CD4-positive, alpha-beta T cell treated with Interleukin-6 for 4 hours (primary cell): ENCODE data around the gene ACAP2.

Source experiments
- DNase-seq: peaks from one replicate; pipeline ENCODE4 v3.0.0-alpha.2; 2020; ENCODE audit warnings: mixed read lengths

ACAP2 gene

DNA sequence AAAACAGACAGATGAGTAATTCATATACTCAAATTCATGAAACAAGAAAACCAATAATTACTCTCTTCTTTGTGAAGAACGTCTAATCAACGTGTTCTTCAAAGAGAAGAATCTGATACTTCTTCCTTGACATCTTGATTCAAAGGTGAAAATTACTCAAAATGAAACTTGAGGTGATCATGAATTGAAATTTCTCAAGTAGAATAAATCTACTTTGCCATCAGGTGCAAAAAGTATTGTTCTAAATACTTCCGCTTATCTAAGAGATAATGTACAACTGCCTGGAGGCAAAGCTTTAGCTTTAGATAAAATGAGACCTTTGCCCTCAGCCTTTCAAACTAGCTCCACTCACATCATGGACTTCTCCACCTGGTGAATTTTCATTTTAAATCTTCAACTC, 158.0 kb downstream of the ACAP2 start:
- no peak for DNase-seq

DNA sequence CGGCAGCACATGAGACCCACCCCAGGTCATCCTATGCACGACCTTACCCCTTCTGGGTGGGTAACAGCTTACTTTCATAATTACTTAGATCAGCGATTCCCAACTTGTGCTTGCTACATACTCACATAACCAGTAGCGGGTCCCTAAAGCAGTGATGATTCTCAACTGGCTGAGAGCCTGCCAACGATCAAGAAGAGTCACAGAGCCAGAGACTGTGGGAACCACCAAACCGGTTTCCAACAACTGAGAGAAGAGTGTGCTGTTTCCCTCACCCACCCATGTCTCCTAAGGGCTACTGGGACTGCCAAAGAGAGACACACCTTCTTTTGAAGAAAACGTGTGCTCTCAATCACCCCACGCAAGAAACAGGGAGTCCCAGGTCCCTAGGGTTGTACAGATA, 159.9 kb downstream of the ACAP2 start:
- no peak for DNase-seq

DNA sequence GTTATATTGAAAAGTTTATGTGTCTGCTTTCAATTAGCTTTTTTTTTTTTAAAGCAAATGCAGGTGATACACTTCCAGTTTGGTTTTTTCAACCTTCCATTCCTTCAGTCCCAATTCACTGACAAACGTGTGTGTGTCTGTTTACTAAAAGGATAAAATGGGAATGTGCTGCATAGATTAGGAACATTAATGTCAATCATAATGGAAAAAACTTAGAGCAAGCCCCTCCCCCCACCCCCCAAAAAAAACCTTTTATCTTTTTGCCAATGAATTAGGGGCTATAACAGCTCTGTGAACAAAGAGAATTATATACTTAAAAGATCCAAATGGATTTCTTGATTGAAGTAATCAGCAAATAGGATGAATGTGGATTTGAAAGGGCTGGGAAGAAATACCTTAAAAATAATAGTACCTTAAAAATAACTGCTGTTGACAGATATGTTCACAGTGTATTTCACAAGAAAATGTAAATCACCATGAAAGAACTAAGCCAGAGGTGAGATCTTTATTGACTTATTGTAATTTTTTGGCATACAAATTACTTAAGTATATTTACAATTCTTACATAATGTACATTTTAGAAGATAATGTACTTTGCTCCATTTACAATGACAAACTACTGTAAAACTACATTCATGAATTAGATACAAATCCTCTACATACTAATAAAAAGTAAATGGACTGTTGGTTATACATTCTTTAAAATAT, 168.4 kb downstream of the ACAP2 start:
- no peak for DNase-seq

DNA sequence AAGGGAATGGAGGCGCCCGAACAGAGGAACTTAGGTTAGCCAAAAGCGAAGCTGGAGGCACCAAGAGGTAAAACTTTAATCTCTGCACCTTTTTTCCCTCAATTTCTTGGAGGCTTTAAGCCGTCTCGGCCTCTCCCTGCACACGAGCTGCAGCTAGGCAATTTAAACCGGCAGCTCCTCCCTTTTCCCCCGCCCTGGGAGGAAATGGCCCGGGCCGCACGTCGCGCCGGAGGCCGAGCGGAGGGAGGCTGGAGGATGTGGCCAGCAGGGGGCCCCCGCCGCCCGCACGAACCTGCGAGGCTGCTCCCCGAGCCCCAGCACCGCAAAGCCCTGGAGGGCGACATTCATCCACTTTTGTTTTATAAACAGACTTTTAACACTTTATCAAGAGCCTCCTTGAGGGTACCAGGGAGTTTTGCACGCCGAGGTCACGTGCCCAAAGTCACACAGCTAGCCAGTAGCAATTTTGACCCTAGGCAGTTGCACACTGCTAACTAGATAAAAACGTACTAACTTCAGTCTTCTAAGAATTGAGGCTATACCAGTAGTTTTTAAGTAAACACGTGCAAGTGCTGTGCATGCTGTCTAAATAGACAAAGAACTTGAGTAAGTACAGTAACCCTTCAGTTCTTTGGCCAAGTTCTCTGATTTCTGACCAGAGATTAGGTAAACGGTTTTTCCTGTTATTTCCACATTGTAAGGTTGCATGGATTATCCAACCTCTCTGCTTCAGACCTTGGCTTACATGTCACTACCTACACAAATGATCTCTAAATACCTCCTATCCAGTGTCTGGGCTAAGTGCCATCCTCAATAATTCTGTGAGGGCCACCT, 171.2 kb downstream of the ACAP2 start:
- DNase-seq = peak; percentile 92

GRCh38 chr3:195270817-195271409, 171.9 kb downstream of the ACAP2 start, which contains the start of gene XXYLT1:
Gene XXYLT1, minus strand, starts transcription at chr3:195271159. Its CDS starts 101 bp downstream, at chr3:195271058.
- DNase-seq = peak; percentile 94

GRCh38 chr3:195270079-195270816, 172.6 kb downstream of the ACAP2 start:
- peak; percentile 56 for DNase-seq

- no peak for DNase-seq
These were observed 173.3 kb downstream of the ACAP2 start for GRCh38 chr3:195269375-195270078.

DNA sequence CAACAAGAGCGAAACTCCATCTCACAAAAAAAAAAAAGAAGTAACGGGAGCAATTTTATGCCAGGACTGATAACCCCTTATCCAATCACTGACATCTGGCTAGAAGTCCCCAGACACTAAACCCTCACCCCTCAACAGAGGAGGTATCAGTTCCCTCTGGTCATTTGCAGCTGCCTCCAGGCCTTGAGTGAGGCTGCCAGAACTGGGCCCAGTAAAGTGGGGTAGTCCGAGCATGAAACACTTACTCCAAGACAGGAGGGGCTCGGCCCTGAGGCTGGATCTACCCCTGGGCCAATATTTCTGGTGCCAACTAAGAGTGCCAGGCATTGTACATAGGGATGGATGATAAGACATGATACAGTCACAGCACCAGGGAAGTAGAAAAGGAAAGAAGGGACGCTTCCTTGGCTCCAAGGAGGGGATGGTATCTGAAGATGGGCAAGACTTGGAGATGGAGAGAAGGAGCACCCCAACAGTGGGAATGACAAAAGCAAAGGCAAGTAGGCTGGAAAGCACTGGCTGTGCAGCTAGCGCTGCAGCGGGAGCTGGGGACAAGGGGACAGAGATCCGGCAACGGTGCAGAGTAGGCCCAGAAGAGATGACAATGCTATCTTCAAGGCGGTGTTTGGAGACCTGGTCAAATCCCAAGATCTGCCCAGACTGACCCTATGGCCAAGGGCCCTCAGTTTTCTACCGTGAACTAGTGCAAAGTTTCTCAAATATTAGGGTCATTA, 174.1 kb downstream of the ACAP2 start:
- no peak for DNase-seq

DNA sequence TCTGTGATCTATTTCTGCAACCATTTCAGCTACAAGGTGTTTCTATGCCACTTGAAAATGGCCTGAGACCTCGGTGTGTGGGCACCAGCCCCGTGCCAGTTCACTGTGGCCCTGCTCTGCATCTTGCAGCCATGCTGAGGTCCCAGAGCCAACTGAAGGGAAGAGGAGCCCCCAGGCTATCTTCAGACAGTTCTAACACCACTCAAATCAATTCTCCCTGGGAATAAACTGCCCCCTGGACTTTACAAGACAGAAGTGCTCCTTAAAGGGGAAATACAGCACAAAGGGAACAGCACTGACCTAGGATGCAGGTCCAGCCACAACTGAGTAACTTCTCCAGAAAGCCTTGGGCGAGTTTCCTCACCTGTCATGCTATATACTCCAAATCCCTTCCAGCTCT, 175.7 kb downstream of the ACAP2 start:
- DNase-seq = no peak

GRCh38 chr3:195266428-195266827, 176.4 kb downstream of the ACAP2 start:
- DNase-seq = no peak

GRCh38 chr3:195265363-195265976, 177.3 kb downstream of the ACAP2 start:
- no peak for DNase-seq

GRCh38 chr3:195263925-195264600, 178.8 kb downstream of the ACAP2 start:
- DNase-seq = no peak

DNA sequence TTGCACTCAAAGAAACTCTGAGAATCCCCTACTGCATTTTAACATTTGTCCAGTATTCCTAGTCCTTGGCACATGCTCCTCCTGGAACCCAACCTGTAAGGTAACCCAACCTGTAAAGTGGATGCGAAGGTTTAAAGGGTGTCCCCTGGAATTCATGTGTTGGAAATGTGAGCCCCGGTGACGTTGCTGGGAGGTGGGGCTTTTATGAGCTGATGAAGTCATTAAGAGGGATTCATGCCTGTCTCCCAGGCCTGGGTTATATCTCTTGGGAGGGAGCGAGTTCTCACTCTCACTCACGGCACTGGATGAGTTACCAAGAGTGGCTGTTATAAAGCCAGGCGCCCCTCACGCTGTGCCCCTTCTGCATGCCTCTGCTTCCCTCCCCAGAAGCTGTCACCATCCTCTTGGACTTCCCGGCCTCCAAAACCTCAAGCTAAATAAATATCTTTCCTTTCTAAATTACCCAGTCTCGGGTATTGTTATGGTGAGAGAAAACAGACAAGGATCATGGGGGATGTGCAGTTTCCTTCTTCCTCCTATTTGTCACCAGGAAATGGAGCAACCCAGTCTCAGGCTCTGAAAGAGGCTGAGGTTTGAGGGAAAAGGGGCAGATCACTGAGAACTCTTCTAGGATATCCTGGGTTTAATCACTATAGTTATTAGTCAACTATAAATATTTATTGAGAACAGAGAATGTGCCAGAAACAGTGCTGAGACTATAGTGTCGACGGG, 179.5 kb downstream of the ACAP2 start:
- DNase-seq = no peak

DNA sequence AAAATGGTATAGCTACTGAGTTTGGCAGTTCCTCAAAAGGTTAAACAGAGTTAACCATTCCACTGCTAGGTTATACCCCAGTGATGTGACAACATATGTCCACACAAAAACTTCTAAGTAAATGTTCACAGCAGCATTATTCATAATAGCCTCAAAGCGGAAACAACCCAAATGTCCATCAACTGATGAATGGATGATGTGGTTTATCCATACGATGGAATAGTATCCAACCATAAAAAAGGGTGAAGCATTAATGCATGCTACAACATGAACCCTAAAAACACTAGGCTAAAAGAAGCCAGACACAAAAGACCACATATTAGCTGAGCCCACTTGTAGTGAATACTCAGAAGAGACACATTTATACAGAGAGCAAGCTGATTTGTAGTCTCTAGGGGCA, 180.9 kb downstream of the ACAP2 start:
- no peak for DNase-seq

DNA sequence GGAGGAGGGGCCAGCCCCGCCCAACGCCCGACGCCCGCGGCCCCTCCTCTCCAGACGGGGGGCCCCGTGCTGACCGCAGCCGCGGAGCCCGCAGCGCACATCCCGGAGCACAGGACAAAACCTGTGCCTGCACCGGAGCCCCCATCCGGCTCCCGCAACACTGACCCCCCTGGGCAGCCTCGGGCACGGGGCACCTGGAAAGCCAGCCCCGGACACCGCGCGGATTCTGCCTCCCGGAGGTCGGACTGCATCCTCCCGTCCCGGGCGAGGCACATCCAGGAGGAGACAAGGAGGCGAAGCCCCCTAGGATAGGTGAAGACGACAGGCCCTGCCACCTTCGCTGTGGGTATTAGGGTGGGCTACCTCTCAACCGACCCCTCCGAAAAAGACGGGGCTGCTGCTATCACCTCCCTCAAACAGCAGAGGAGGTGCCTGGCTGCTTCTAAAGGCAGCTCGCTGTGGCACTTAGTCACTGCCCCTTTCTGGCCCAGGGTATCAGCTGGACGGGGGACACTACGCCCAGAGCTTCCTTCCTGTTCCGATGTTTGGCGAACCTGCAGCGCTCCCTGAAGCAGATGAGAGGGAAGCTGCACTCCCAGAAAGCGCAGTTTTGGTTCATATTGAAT, 182.4 kb downstream of the ACAP2 start:
- peak; percentile 44 for DNase-seq

- DNase-seq = peak; percentile 88
These were observed 183.1 kb downstream of the ACAP2 start for GRCh38 chr3:195259475-195260279.

DNA sequence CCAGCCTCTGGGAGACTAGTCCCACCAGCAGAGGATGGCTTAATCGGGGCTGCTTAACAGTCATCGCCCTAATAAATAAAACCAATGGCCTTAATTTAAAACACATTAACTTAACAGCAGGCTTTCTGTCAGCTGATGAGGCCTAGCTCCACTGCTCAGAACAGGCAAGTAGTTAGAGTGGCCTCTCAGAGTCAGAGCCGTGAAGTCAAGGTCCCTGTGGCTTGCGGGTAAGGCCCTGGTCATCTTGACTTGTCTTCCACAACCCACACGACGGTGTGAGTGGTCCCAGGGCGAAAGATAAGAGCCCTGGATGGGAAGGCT, 183.7 kb downstream of the ACAP2 start:
- DNase-seq = no peak

- DNase-seq = peak; percentile 26
These were observed 184.2 kb downstream of the ACAP2 start for GRCh38 chr3:195258449-195259153.
